IMR-90 (cell line): ENCODE data around the gene BMP5. TPM values are rescaled to one million over a fixed set of nuclear protein-coding genes. Genes with fewer than 3 reads are reported as not detected.

Experiments
- ATAC-seq: fragments of 200-7000 bp; cut with Tn5 transposase; 2 replicates; pipeline ENCODE4 v1.9.1; 2020; ENCODE audit warnings: low read depth, mild to moderate bottlenecking, moderate library complexity
- BruUV-seq: library from RNA; stranded (reverse); fragments of 400-500 nt; replicated peaks from 2 replicates; lab custom pipeline; 2021; lab: Mats Ljungman, UMichigan
- CTCF ChIA-PET: fragments of 300-600 bp; formaldehyde crosslinking; extraction: SDS; loops from one replicate; lab custom pipeline; 2021; ENCODE audit warnings: antibody characterized with exemption; lab: Yijun Ruan, JAX
- POLR2A ChIA-PET: fragments of 300-600 bp; sonication (Branson Sonifier 250); formaldehyde crosslinking; loops from one replicate; lab custom pipeline; 2022; ENCODE audit warnings: antibody characterized with exemption; ENCODE audit not compliant: unreplicated experiment; lab: Charles Lee
- DNase-seq: peaks from one replicate; pipeline ENCODE4 v3.0.0; 2013
- H2AFZ ChIP-seq: replicated peaks from 2 replicates; pipeline ENCODE3; 2013; ENCODE audit warnings: low read length, mild to moderate bottlenecking; ENCODE audit not compliant: poor library complexity
- H2AK5ac ChIP-seq: 2 replicates; pipeline ENCODE4 v1.6.1; 2013; ENCODE audit warnings: low read depth, low read length, inconsistent platforms
- H2AK9ac ChIP-seq: replicated peaks from 2 replicates; pipeline ENCODE3; 2013; ENCODE audit warnings: mild to moderate bottlenecking, low read depth, low read length, moderate library complexity; ENCODE audit not compliant: poor library complexity
- H2BK120ac ChIP-seq: 2 replicates; pipeline ENCODE4 v1.6.1; 2013; ENCODE audit warnings: low read depth, low read length, inconsistent platforms
- H2BK15ac ChIP-seq: 3 replicates; pipeline ENCODE4 v1.6.1; 2013; ENCODE audit warnings: low read depth, low read length, inconsistent platforms
- H2BK20ac ChIP-seq: 2 replicates; pipeline ENCODE4 v1.6.1; 2013; ENCODE audit warnings: low read depth, mild to moderate bottlenecking, inconsistent platforms, low read length, moderate library complexity
- H2BK5ac ChIP-seq: 2 replicates; pipeline ENCODE4 v1.6.1; 2013; ENCODE audit warnings: mild to moderate bottlenecking, low read depth, low read length, inconsistent platforms; ENCODE audit not compliant: poor library complexity, severe bottlenecking
- H3K14ac ChIP-seq: replicated peaks from 2 replicates; pipeline ENCODE4 v1.6.1; 2013; ENCODE audit warnings: low read depth, low read length, inconsistent platforms
- H3K18ac ChIP-seq: 2 replicates; pipeline ENCODE4 v1.6.1; 2013; ENCODE audit warnings: low read depth, low read length, control low read depth
- H3K23ac ChIP-seq: 2 replicates; pipeline ENCODE4 v1.6.1; 2013; ENCODE audit warnings: low read depth, low read length, inconsistent platforms
- H3K27ac ChIP-seq: 2 replicates; pipeline ENCODE4 v1.5.1; 2013; ENCODE audit warnings: mild to moderate bottlenecking, control low read depth, low read length; ENCODE audit not compliant: insufficient read depth
- H3K27me3 ChIP-seq: 2 replicates; pipeline ENCODE4 v1.6.1; 2013; ENCODE audit warnings: low read length; ENCODE audit not compliant: control insufficient read depth, insufficient read depth
- H3K36me3 ChIP-seq: 2 replicates; pipeline ENCODE4 v1.6.1; 2013; ENCODE audit warnings: low read length, mixed read lengths; ENCODE audit not compliant: control insufficient read depth, insufficient read depth
- H3K4ac ChIP-seq: 2 replicates; pipeline ENCODE4 v1.6.1; 2013; ENCODE audit warnings: low read depth, low read length, inconsistent platforms
- H3K4me1 ChIP-seq: 2 replicates; pipeline ENCODE4 v1.6.1; 2013; ENCODE audit warnings: low read length, mixed read lengths; ENCODE audit not compliant: control insufficient read depth, insufficient read depth
- H3K4me2 ChIP-seq: 2 replicates; pipeline ENCODE4 v1.6.1; 2013; ENCODE audit warnings: low read depth, mild to moderate bottlenecking, control low read depth, low read length, moderate library complexity
- H3K4me3 ChIP-seq: 2 replicates; pipeline ENCODE4 v1.5.1; 2013; ENCODE audit warnings: low read depth, mild to moderate bottlenecking, control low read depth, low read length, moderate library complexity; ENCODE audit not compliant: insufficient read depth
- H3K56ac ChIP-seq: 2 replicates; pipeline ENCODE4 v1.6.1; 2013; ENCODE audit warnings: low read length, inconsistent platforms; ENCODE audit not compliant: insufficient read depth; ENCODE audit errors: extremely low read depth
- H3K79me1 ChIP-seq, 2 experiments: 2 replicates each; pipeline ENCODE4 v1.6.1; 2013; ENCODE audit warnings: low read length in 2 of 2, inconsistent platforms in 1 of 2, low read depth in 1 of 2
- H3K9ac ChIP-seq: 2 replicates; pipeline ENCODE4 v1.6.1; 2013; ENCODE audit warnings: low read depth, low read length, control low read depth
- H3K9me1 ChIP-seq: 2 replicates; pipeline ENCODE4 v1.6.1; 2013; ENCODE audit warnings: low read length, inconsistent platforms; ENCODE audit not compliant: insufficient read depth
- H3K9me3 ChIP-seq: 2 replicates; pipeline ENCODE4 v1.6.1; 2013; ENCODE audit warnings: low read length; ENCODE audit not compliant: control insufficient read depth, insufficient read depth
- H4K20me1 ChIP-seq: 2 replicates; pipeline ENCODE4 v1.6.1; 2013; ENCODE audit warnings: low read length, inconsistent platforms; ENCODE audit not compliant: insufficient read depth
- H4K5ac ChIP-seq: 2 replicates; pipeline ENCODE4 v1.6.1; 2013; ENCODE audit warnings: mild to moderate bottlenecking, low read depth, low read length, control low read depth
- H4K8ac ChIP-seq, 2 experiments: 2 replicates each; pipeline ENCODE4 v1.6.1; 2013; ENCODE audit warnings: low read depth in 2 of 2, low read length in 2 of 2, control low read depth in 1 of 2, inconsistent platforms in 1 of 2
- H4K91ac ChIP-seq: 2 replicates; pipeline ENCODE4 v1.6.1; 2013; ENCODE audit warnings: low read depth, low read length, inconsistent platforms; ENCODE audit not compliant: insufficient read depth
- BHLHE40 ChIP-seq: fragments of 150-350 bp; IDR thresholded peaks from 2 replicates; pipeline ENCODE4 v1.6.1; 2016; ENCODE audit warnings: mild to moderate bottlenecking, low read depth, low read length
- CEBPB ChIP-seq: IDR thresholded peaks from 2 replicates; pipeline ENCODE4 v1.6.1; 2012; ENCODE audit warnings: low read depth, low read length, improper control_type of control experiment
- CHD1 ChIP-seq: IDR thresholded peaks from 2 replicates; pipeline ENCODE4 v1.6.1; 2012; ENCODE audit warnings: low read depth, low read length, improper control_type of control experiment
- FOS ChIP-seq: fragments of 150-350 bp; IDR thresholded peaks from 2 replicates; pipeline ENCODE4 v1.6.1; 2016; ENCODE audit warnings: low read depth, low read length
- MAFK ChIP-seq: IDR thresholded peaks from 2 replicates; pipeline ENCODE4 v1.6.1; 2012; ENCODE audit warnings: low read depth, low read length, improper control_type of control experiment
- MAZ ChIP-seq: IDR thresholded peaks from 2 replicates; pipeline ENCODE4 v1.6.1; 2012; ENCODE audit warnings: low read depth, mild to moderate bottlenecking, low read length, improper control_type of control experiment, moderate library complexity, borderline replicate concordance
- MXI1 ChIP-seq: IDR thresholded peaks from 2 replicates; pipeline ENCODE4 v1.6.1; 2012; ENCODE audit warnings: low read depth, mild to moderate bottlenecking, low read length, moderate library complexity, borderline replicate concordance
- NFE2L2 ChIP-seq: fragments of 150-350 bp; IDR thresholded peaks from 2 replicates; pipeline ENCODE4 v1.6.1; 2016; ENCODE audit warnings: low read depth, mild to moderate bottlenecking, low read length
- POLR2A ChIP-seq: IDR thresholded peaks from 2 replicates; pipeline ENCODE4 v1.6.1; 2012; ENCODE audit warnings: mild to moderate bottlenecking, low read depth, low read length
- RAD21 ChIP-seq: IDR thresholded peaks from 2 replicates; pipeline ENCODE4 v1.6.1; 2012; ENCODE audit warnings: low read length, improper control_type of control experiment
- RCOR1 ChIP-seq: IDR thresholded peaks from 2 replicates; pipeline ENCODE4 v1.6.1; 2012; ENCODE audit warnings: mild to moderate bottlenecking, low read length, improper control_type of control experiment; ENCODE audit not compliant: insufficient replicate concordance
- RFX5 ChIP-seq: IDR thresholded peaks from 2 replicates; pipeline ENCODE4 v1.8.0; 2012; ENCODE audit warnings: low read depth, mild to moderate bottlenecking, low read length, moderate library complexity
- SMC3 ChIP-seq: fragments of 150-350 bp; IDR thresholded peaks from 2 replicates; pipeline ENCODE4 v1.6.1; 2016; ENCODE audit warnings: low read depth, mild to moderate bottlenecking, antibody characterized with exemption, low read length, moderate library complexity
- WGBS, 2 experiments: methylation state at CpG; one replicate each; pipeline versions ENCODE4 v1.1.5 to v1.1.7; 2013; ENCODE audit warnings: missing lambda C conversion rate in 2 of 2; ENCODE audit not compliant: insufficient read length in 1 of 2; ENCODE audit errors: extremely low coverage in 2 of 2; 5-methylcytosine and 5-hydroxymethylcytosine counted together
- dilution Hi-C: fragments of 300-500 bp; cut with HindIII; formaldehyde crosslinking; loops from one replicate; pipeline ENCODE4 v1.14.3; 2018; ENCODE audit warnings: low sequenced_read_pairs; ENCODE audit not compliant: unreplicated experiment
- in situ Hi-C: fragments of 300-500 bp; cut with MboI; formaldehyde crosslinking; loops from 3 replicates; pipeline ENCODE4 v1.14.3; 2019; ENCODE audit warnings: low sequenced_read_pairs, inconsistent platforms, mixed read lengths
- intact Hi-C: fragments of 100-400 bp; cut with micrococcal nuclease; formaldehyde crosslinking; loops from 2 replicates; pipeline ENCODE4 v1.10.0; 2022
- polyA plus RNA-seq, 3 experiments: library from polyadenylated mRNA; depleted of rRNA; stranded (reverse); fragments of >200 nt; gene quantifications; 2 replicates each; pipeline ENCODE4 v1.2.3, GENCODE V29; 2012; ENCODE audit warnings: low replicate concordance in 1 of 3
- total RNA-seq: library from RNA; depleted of rRNA; stranded (reverse); fragments of >200 nt; gene quantifications from 2 replicates; pipeline ENCODE4 v1.2.3, GENCODE V29; 2012
- TF ChIP-seq, protein P1 (sequence below): fragments of 150-350 bp; IDR thresholded peaks from 2 replicates; pipeline ENCODE4 v1.6.1; 2016; ENCODE audit warnings: low read depth, mild to moderate bottlenecking, low read length, moderate library complexity, borderline replicate concordance
- TF ChIP-seq, protein P2 (sequence below): conservative IDR thresholded peaks from 2 replicates; pipeline ENCODE4 v1.5.1; 2012; ENCODE audit warnings: mild to moderate bottlenecking, low read depth, low read length, improper control_type of control experiment
- TF ChIP-seq, protein P3 (sequence below): fragments of 150-350 bp; IDR thresholded peaks from 2 replicates; pipeline ENCODE4 v1.6.1; 2017; ENCODE audit warnings: mild to moderate bottlenecking, antibody characterized with exemption, low read length, low read depth

BMP5 gene
- total and polyA plus RNA-seq, 2 of the 4 experiments (the other 2 are of a cell fraction): under 0.01 to 0.02 TPM

DNA sequence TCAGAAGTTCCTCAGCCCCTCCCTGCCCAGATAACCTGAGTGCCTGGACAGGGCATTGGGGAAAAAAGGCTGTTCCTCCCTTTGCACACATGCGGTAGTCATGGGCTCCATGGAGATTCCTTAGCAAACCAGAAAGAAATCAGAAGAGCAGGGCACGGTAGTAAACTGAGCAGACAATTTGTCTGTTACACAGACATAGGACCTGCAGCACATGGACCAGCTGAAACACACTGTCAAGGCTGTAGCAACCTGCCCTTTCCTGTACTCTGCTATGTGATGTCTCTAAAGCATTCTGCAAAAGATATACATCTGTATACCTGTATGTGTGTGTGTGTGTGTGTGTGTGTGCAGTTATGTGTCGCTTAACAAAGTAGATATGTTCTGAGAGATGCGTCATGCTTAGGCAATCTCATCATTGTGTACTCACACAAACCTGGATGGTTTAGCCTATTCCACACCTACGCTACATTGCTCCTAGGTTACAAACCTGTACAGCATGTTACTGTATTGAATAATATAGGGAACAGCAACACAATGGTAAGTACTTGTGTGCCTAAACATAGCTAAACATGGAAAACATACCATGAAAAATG is 44.4 kb upstream of the BMP5 start:
- Histone ChIP-seq H4K20me1 (no peaks in the 10 kb centered on the region), H3K4me2 (no peak overlapping the region), H2AK5ac (peak overlapping the region; percentile 70), H2AK9ac (no peak overlapping the region), H4K91ac (peak overlapping the region; percentile 61), H3K14ac (peak overlapping the region; percentile 79), H3K27me3 (no peaks in the 10 kb centered on the region), H4K8ac (peak overlapping the region in 1 of 2 experiments; percentile 24; a peak in 1 of 4 replicates), H2BK120ac (peak overlapping the region; percentile 52), H3K18ac (peak overlapping the region; percentile 62), H3K79me1 (no peaks in the 10 kb centered on the region), H3K9ac (no peak overlapping the region), H3K56ac (no peak overlapping the region), H3K27ac (no peak overlapping the region), H3K4me3 (no peak overlapping the region), H3K9me1 (peaks cover 6% of the 10 kb centered on the region), H2BK5ac (no peak overlapping the region), H3K9me3 (no peaks in the 10 kb centered on the region), H2BK20ac (peak overlapping the region; percentile 74), H3K23ac (peak overlapping the region; percentile 51), H4K5ac (peak overlapping the region; percentile 76), H3K36me3 (no peaks in the 10 kb centered on the region), H2BK15ac (peak overlapping the region; percentile 86; the same call in 2 of the 3 replicates), H3K4me1 (peaks cover 6% of the 10 kb centered on the region), H3K4ac (peak overlapping the region; percentile 74), H2AFZ (peak overlapping the region; percentile 39)
- ATAC-seq (no peak), DNase-seq (no peak)
- 100% methylated on average over 2 of the region's 5 CpGs; no CpG with 5 or more reads in 1 of the 2 experiments for WGBS, 2 experiments
- POLR2A ChIA-PET: no interaction called here
- CTCF ChIA-PET: no interaction called here
- in situ Hi-C loops: no loop called here
- dilution Hi-C loops: no loop called here
- intact Hi-C loops: no loop called here
- TF ChIP-seq CHD1: no peak
- TF ChIP-seq POLR2A: no peak
- no peak for TF ChIP-seq RCOR1
- TF ChIP-seq MXI1: no peak
- no peak for TF ChIP-seq FOS
- TF ChIP-seq, protein P1, sequence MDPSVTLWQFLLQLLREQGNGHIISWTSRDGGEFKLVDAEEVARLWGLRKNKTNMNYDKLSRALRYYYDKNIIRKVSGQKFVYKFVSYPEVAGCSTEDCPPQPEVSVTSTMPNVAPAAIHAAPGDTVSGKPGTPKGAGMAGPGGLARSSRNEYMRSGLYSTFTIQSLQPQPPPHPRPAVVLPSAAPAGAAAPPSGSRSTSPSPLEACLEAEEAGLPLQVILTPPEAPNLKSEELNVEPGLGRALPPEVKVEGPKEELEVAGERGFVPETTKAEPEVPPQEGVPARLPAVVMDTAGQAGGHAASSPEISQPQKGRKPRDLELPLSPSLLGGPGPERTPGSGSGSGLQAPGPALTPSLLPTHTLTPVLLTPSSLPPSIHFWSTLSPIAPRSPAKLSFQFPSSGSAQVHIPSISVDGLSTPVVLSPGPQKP: no peak
- TF ChIP-seq SMC3: no peak
- TF ChIP-seq MAFK: no peak
- TF ChIP-seq MAZ: no peak
- TF ChIP-seq CEBPB: no peak
- no peak for TF ChIP-seq RAD21
- TF ChIP-seq, protein P2, sequence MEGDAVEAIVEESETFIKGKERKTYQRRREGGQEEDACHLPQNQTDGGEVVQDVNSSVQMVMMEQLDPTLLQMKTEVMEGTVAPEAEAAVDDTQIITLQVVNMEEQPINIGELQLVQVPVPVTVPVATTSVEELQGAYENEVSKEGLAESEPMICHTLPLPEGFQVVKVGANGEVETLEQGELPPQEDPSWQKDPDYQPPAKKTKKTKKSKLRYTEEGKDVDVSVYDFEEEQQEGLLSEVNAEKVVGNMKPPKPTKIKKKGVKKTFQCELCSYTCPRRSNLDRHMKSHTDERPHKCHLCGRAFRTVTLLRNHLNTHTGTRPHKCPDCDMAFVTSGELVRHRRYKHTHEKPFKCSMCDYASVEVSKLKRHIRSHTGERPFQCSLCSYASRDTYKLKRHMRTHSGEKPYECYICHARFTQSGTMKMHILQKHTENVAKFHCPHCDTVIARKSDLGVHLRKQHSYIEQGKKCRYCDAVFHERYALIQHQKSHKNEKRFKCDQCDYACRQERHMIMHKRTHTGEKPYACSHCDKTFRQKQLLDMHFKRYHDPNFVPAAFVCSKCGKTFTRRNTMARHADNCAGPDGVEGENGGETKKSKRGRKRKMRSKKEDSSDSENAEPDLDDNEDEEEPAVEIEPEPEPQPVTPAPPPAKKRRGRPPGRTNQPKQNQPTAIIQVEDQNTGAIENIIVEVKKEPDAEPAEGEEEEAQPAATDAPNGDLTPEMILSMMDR: no peak
- TF ChIP-seq NFE2L2: no peak
- TF ChIP-seq, protein P3, sequence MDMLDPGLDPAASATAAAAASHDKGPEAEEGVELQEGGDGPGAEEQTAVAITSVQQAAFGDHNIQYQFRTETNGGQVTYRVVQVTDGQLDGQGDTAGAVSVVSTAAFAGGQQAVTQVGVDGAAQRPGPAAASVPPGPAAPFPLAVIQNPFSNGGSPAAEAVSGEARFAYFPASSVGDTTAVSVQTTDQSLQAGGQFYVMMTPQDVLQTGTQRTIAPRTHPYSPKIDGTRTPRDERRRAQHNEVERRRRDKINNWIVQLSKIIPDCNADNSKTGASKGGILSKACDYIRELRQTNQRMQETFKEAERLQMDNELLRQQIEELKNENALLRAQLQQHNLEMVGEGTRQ: no peak
- no peak for TF ChIP-seq RFX5
- no peak for TF ChIP-seq BHLHE40
- BruUV-seq: no TSS peak
